ENCODE measurements around the gene ARMCX6. TPM values are rescaled to one million over a fixed set of nuclear protein-coding genes. Genes with fewer than 3 reads are reported as not detected.

ARMCX6 gene
- 22.9 and 28.4 TPM in 2 replicates for total RNA-seq

DNA sequence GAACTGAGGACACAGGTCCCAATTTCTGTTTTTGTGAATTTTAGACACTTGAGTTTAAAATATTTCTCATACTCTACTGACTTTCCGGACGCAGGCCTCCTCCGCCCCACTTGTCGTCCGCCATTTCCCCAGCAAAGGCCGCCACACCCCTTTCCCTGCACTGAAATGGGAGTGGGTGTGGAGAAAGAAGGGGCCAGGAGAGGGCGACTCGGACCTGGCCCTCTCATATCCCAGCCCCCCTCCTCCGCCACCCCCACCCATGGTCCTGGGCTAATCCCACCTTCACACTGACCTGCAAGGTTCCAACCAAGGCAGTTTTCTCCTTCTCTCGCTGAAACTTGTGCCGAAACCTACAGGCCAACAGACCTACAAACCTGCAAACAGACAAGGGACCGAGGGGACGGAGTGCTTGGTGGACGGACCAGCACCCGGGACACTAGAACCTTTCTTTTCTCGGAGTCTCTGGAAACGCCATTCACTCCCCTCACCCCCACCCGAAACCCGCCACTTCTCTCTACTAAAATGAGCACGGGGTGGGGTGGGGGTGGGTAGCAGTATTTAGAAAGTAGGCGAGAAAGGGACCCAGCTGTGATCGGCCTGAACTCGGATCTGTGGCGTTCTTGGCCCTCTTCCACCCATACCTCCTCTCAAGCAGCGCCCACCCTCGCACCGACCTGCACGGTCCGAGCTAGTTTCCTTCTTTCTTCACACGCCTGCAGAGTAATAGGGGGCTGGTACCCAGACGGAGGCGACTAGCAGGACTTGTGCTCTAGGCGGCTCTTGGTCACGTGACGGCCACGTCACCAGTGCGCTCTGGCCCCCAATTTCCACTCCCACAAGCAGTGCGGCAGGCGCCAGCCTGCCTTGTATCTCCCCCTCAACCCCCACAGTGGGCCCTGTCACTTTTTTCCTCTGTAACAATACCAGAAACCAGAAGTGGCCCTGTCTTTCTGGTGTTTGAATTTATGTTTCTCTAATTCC, at the start of gene ARMCX6:
Gene ARMCX6 (minus strand): TSS at position 790 of the 981 bp plus-strand sequence. CDS start 1,380 bp downstream, outside the sequence.

DNA sequence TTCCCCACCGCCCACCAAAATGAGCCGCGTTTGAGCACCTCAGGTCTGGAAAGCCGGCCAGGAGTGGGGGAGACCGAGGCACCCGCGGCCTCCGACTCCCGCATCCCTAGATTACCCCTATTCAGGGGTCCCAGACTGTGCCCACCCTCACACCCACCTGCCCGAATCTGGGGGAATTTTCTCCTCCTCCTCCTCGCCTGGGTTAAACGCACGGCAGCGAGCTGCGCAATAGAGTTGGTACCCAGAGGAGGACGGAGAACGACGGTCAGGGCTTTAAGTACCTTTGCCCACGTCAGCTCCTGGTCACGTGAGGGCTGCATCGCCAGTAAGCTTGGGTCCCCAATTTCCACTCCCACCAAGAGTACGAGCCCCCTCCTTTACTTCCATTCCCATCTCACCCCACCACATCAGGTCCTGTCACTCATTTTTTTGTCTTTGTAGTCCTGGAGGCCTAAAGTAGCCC, 41.8 kb upstream of the ARMCX6 start, which contains the start of gene ARMCX2:
Gene ARMCX2 (minus strand): TSS at position 250 of the 463 bp plus-strand sequence. CDS start 2,262 bp downstream, outside the sequence.

Small RNA genes lying within 50 kb of the gene (small RNA-seq; reads per million reads assigned to genes)
- gene RNU6-30P, result not detected

Other genes with a start within 250 kb of the ARMCX6 start
- not detected in 2 replicates for gene BTK, start 231.8 kb downstream of the ARMCX6 start, total RNA-seq
- 216 and 692 TPM in 2 replicates for gene RPL36A, start 227.0 kb downstream of the ARMCX6 start, total RNA-seq
- gene GLA, start 210.1 kb downstream of the ARMCX6 start, total RNA-seq, result 23.7 and 26.5 TPM in 2 replicates
- 86.0 and 87.8 TPM in 2 replicates for gene HNRNPH2, start 209.8 kb downstream of the ARMCX6 start, total RNA-seq
- gene ARMCX4, start 132.5 kb downstream of the ARMCX6 start, total RNA-seq, result 6.1 and 6.4 TPM in 2 replicates
- gene ARMCX1, start 67.5 kb downstream of the ARMCX6 start, total RNA-seq, result 77.0 and 80.9 TPM in 2 replicates
- gene ARMCX3, start 5.2 kb upstream of the ARMCX6 start, total RNA-seq, result 61.0 and 77.5 TPM in 2 replicates
- gene ARMCX2, start 41.9 kb upstream of the ARMCX6 start, total RNA-seq, result 67.9 and 78.6 TPM in 2 replicates

Data from articular chondrocyte of knee joint (primary cell).